GM12874 (cell line): ENCODE data around the gene LCN2.

Experiments
- CTCF ChIP-seq: IDR thresholded peaks from 2 replicates; pipeline ENCODE4 v1.5.1; 2011; ENCODE audit warnings: low read depth, mild to moderate bottlenecking, control low read depth, low read length, moderate library complexity; ENCODE audit not compliant: insufficient read depth

Gene LCN2

GRCh38 chr9:128103589-128103962, 45.7 kb upstream of the LCN2 start:
- TF ChIP-seq CTCF, result no peak

GRCh38 chr9:128104171-128104618, 45.1 kb upstream of the LCN2 start:
- no peak for TF ChIP-seq CTCF

- TF ChIP-seq CTCF, result no peak
Measured at GRCh38 chr9:128105538-128106175, 43.6 kb upstream of the LCN2 start.

- no peak for TF ChIP-seq CTCF
Measured at GRCh38 chr9:128106181-128106939, 42.9 kb upstream of the LCN2 start.

GRCh38 chr9:128106940-128107467, 42.2 kb upstream of the LCN2 start:
- no peak for TF ChIP-seq CTCF

GRCh38 chr9:128107468-128108268, 41.6 kb upstream of the LCN2 start:
- no peak for TF ChIP-seq CTCF

GRCh38 chr9:128108269-128109049, 40.8 kb upstream of the LCN2 start:
- TF ChIP-seq CTCF, result no peak
